ENCODE results near the gene YAP1.

The YAP1 gene

DNA sequence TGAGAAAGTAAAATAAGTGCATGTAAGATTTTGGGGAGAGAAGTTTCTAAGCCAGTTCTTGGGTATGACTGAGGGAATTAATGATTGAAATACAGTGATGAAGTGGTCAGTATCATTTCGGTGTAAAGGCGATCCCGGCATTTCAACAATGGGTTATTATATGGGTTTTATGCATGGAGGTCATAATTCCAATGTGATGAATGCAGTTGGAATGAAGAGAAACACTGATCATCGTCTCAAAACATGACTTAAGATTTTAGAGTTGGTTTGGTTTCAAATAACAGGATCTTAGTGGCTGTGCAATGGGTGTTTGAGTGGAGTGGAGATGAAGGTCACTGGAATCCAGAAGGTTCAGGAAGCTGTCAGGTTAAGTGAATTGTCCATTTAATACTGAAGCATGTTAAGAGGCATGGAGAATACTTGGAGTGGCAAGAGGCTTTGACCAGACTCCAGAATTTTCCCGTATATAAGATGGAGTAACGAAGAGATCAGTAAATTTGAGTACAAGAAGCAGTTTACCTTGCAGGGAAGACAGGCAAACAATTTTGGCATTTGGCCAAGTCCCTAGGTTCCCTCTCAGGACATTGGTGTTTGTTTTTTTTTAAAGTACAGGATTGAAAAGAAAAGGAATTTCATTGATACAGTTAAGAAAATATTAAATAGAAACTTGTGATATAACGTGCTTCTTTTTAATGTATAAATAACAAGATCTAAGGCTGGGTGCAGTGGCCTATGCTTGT, 110.7 kb downstream of the YAP1 start:
- Histone ChIP-seq H4K20me1 (ENCODE audit: insufficient read depth, low read length) (no peaks in the 10 kb centered on the region), H3K27ac (ENCODE audit: low read length) (no peak overlapping the region), H2AFZ (ENCODE audit: low read depth, low read length) (no peak overlapping the region), H3K9ac (ENCODE audit: low read depth, low read length) (no peak overlapping the region), H3K27me3 (ENCODE audit: insufficient read depth, low read length, poor library complexity) (peaks cover 5% of the 10 kb centered on the region), H3K36me3 (ENCODE audit: insufficient read depth, low read length) (no peaks in the 10 kb centered on the region), H3K4me3 (ENCODE audit: low read depth in 1 of 2, low read length in 2 of 2) (no peak overlapping the region), H3K9me3 (ENCODE audit: insufficient read depth, low read length, severe bottlenecking) (no peaks in the 10 kb centered on the region), H3K4me1 (ENCODE audit: insufficient read depth, low read length) (no peaks in the 10 kb centered on the region), H3K4me2 (ENCODE audit: insufficient read depth, low read length) (no peak overlapping the region), H3K79me2 (ENCODE audit: insufficient read depth, low read length) (no peaks in the 10 kb centered on the region)
- ATAC-seq (ENCODE audit: insufficient read depth, low read depth) (no peak), DNase-seq (no peak)
- no peak for TF ChIP-seq CTCF (IDR thresholded peaks at IDR 0.05; ENCODE audit: borderline replicate concordance, extremely low read depth, low read length, poor library complexity, severe bottlenecking)
- TF ChIP-seq EZH2 (IDR thresholded peaks at IDR 0.05; ENCODE audit: borderline replicate concordance, low read depth, low read length, severe bottlenecking), result no peak

DNA sequence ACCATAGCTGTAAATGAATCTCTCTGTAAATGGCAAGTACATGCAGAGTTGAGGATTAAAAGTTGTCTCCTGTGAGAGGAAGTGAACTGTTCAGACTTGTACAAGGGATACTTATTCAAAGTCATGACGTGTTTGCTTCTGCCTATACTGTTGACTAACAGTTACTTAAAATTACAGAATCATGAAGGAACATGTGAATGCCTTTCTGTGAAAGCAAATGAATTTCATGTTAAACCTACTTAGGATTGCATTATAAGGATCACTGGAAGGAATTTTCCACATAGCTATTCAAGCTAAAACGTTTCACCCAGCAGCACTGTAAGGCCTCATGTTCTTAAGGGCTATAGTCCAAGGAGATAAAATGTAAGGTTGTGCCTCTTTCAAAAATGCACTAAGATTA, 113.6 kb downstream of the YAP1 start:
- Histone ChIP-seq H4K20me1 (ENCODE audit: insufficient read depth, low read length) (no peaks in the 10 kb centered on the region), H3K9me3 (ENCODE audit: insufficient read depth, low read length, severe bottlenecking) (no peaks in the 10 kb centered on the region), H2AFZ (ENCODE audit: low read depth, low read length) (no peak overlapping the region), H3K4me3 (ENCODE audit: low read depth in 1 of 2, low read length in 2 of 2) (no peak overlapping the region), H3K27me3 (ENCODE audit: insufficient read depth, low read length, poor library complexity) (peaks cover 4% of the 10 kb centered on the region), H3K9ac (ENCODE audit: low read depth, low read length) (no peak overlapping the region), H3K36me3 (ENCODE audit: insufficient read depth, low read length) (no peaks in the 10 kb centered on the region), H3K27ac (ENCODE audit: low read length) (no peak overlapping the region), H3K4me1 (ENCODE audit: insufficient read depth, low read length) (no peaks in the 10 kb centered on the region), H3K4me2 (ENCODE audit: insufficient read depth, low read length) (no peak overlapping the region), H3K79me2 (ENCODE audit: insufficient read depth, low read length) (no peaks in the 10 kb centered on the region)
- DNase-seq, result no peak
- no peak for TF ChIP-seq EZH2 (IDR thresholded peaks at IDR 0.05; ENCODE audit: borderline replicate concordance, low read depth, low read length, severe bottlenecking)
- no peak for TF ChIP-seq CTCF (IDR thresholded peaks at IDR 0.05; ENCODE audit: borderline replicate concordance, extremely low read depth, low read length, poor library complexity, severe bottlenecking)
- ATAC-seq (ENCODE audit: insufficient read depth, low read depth), result no peak

GRCh38 chr11:102225689-102226568, 115.7 kb downstream of the YAP1 start:
- H3K4me2 ChIP-seq (ENCODE audit: insufficient read depth, low read length), result no peak overlapping the region
- no peaks in the 10 kb centered on the region for H3K79me2 ChIP-seq (ENCODE audit: insufficient read depth, low read length)
- H3K9me3 ChIP-seq (ENCODE audit: insufficient read depth, low read length, severe bottlenecking), result no peaks in the 10 kb centered on the region
- no peak for TF ChIP-seq EZH2 (IDR thresholded peaks at IDR 0.05; ENCODE audit: borderline replicate concordance, low read depth, low read length, severe bottlenecking)
- TF ChIP-seq CTCF (IDR thresholded peaks at IDR 0.05; ENCODE audit: borderline replicate concordance, extremely low read depth, low read length, poor library complexity, severe bottlenecking), result no peak
- H4K20me1 ChIP-seq (ENCODE audit: insufficient read depth, low read length), result no peaks in the 10 kb centered on the region
- H3K4me1 ChIP-seq (ENCODE audit: insufficient read depth, low read length), result no peaks in the 10 kb centered on the region
- H3K27me3 ChIP-seq (ENCODE audit: insufficient read depth, low read length, poor library complexity), result peaks cover 10% of the 10 kb centered on the region
- H3K36me3 ChIP-seq (ENCODE audit: insufficient read depth, low read length), result no peaks in the 10 kb centered on the region
- no peak for ATAC-seq (ENCODE audit: insufficient read depth, low read depth)
- no peak overlapping the region for H3K27ac ChIP-seq (ENCODE audit: low read length)
- no peak overlapping the region for H3K9ac ChIP-seq (ENCODE audit: low read depth, low read length)
- no peak for DNase-seq
- H3K4me3 ChIP-seq (ENCODE audit: low read depth in 1 of 2, low read length in 2 of 2), result no peak overlapping the region
- no peak overlapping the region for H2AFZ ChIP-seq (ENCODE audit: low read depth, low read length)

Measured in DND-41 (cell line).